WERI-Rb-1 (cell line): ENCODE measurements around the gene KCND3.

ENCODE experiments used
- DNase-seq: peaks from one replicate; pipeline ENCODE4 v3.0.0-alpha.2; 2020
- H3K27ac ChIP-seq: fragments of 250-450 bp; sonication (Bioruptor Pico); 2 replicates; pipeline ENCODE4 v1.5.1; 2020; ENCODE audit warnings: mild to moderate bottlenecking, moderate library complexity
- H3K27me3 ChIP-seq: fragments of 250-450 bp; sonication (Bioruptor Pico); 2 replicates; pipeline ENCODE4 v1.5.1; 2021; ENCODE audit warnings: mild to moderate bottlenecking, low read depth, moderate library complexity; ENCODE audit not compliant: insufficient read depth, severe bottlenecking
- H3K36me3 ChIP-seq: fragments of 250-450 bp; sonication (Bioruptor Pico); 2 replicates; pipeline ENCODE4 v1.5.1; 2020; ENCODE audit warnings: mild to moderate bottlenecking, moderate library complexity
- H3K4me3 ChIP-seq: 2 replicates; pipeline ENCODE4 v1.5.1; 2011; ENCODE audit warnings: low read depth, mild to moderate bottlenecking, control low read depth, low read length
- H3K9me3 ChIP-seq: fragments of 250-450 bp; sonication (Bioruptor Pico); 2 replicates; pipeline ENCODE4 v1.5.1; 2021; ENCODE audit warnings: mild to moderate bottlenecking, moderate library complexity; ENCODE audit not compliant: severe bottlenecking
- TF ChIP-seq, protein P1 (sequence below): IDR thresholded peaks from 2 replicates; pipeline ENCODE4 v1.5.1; 2011; ENCODE audit warnings: low read depth, mild to moderate bottlenecking, control low read depth, inconsistent platforms, low read length

Gene KCND3

DNA sequence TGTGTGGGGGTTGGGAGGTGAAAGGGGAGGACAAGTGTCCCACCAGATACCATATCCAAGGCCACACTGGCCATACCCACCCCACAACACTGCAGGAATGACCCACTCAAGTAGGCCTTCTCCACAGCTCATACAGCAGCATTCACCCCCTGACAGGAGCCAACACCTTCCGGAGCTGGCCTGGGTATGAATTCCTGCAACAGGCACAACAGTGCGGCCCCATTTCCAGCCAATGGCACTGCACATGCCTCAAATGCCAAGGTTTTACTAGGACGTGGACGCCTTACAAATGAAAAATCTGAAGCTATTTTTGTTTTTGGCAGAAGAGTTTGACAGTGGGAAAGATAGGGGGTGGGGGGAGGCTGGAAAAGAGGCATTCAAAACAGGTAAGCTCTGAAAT, 2.0 kb downstream of the KCND3 start:
- H3K27ac ChIP-seq, result no peak overlapping the region
- TF ChIP-seq, protein P1, sequence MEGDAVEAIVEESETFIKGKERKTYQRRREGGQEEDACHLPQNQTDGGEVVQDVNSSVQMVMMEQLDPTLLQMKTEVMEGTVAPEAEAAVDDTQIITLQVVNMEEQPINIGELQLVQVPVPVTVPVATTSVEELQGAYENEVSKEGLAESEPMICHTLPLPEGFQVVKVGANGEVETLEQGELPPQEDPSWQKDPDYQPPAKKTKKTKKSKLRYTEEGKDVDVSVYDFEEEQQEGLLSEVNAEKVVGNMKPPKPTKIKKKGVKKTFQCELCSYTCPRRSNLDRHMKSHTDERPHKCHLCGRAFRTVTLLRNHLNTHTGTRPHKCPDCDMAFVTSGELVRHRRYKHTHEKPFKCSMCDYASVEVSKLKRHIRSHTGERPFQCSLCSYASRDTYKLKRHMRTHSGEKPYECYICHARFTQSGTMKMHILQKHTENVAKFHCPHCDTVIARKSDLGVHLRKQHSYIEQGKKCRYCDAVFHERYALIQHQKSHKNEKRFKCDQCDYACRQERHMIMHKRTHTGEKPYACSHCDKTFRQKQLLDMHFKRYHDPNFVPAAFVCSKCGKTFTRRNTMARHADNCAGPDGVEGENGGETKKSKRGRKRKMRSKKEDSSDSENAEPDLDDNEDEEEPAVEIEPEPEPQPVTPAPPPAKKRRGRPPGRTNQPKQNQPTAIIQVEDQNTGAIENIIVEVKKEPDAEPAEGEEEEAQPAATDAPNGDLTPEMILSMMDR, result no peak
- H3K27me3 ChIP-seq, result peaks cover 45% of the 10 kb centered on the region
- H3K9me3 ChIP-seq, result no peaks in the 10 kb centered on the region
- no peak overlapping the region for H3K4me3 ChIP-seq
- H3K36me3 ChIP-seq, result no peaks in the 10 kb centered on the region
- no peak for DNase-seq

DNA sequence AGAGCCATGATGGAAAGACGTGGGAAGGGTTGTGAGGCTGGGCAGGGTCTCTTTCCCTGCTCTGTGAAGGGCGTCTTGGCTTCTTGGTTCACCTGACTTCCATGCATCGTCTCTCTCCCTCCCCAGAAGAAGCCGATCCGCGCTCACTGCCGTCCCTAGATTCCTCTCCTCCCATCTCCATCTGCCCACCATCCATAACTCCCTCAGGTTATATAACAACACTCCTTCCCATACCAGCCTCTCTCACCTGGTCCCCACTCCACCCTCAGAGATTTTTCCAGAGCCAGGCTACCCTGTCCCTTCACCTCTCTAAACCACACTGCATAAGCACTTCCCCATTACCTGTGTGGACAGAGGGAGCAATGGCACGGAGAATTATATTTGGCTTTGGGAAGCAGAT, 6.0 kb downstream of the KCND3 start:
- Histone ChIP-seq H3K36me3 (no peaks in the 10 kb centered on the region), H3K4me3 (no peak overlapping the region), H3K27ac (no peak overlapping the region), H3K27me3 (peaks cover 13% of the 10 kb centered on the region), H3K9me3 (no peaks in the 10 kb centered on the region)
- no peak for DNase-seq
- TF ChIP-seq, protein P1, result no peak

DNA sequence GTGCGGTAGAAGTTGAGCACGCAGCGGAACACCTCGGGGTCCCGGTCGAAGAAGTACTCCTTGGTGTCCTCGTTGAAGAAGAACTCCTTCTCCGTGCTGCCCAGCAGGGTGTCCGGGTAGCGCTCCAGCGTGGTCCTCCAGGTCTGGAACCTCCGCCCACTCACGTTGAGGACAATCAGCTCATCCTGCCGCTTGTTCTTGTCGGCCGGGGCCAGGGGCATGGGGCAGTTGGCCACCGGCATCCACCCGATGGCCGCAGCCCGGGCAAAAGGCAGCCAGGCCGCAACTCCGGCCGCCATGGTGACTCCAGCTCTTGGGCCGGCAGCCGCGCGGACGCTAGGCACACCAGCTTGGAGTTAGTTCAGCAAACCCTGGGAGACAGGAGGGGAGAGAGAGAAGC, 7.0 kb downstream of the KCND3 start:
- Histone ChIP-seq H3K27ac (no peak overlapping the region), H3K9me3 (no peaks in the 10 kb centered on the region), H3K27me3 (peaks cover 10% of the 10 kb centered on the region), H3K36me3 (no peaks in the 10 kb centered on the region), H3K4me3 (no peak overlapping the region)
- no peak for DNase-seq
- TF ChIP-seq, protein P1, result no peak

DNA sequence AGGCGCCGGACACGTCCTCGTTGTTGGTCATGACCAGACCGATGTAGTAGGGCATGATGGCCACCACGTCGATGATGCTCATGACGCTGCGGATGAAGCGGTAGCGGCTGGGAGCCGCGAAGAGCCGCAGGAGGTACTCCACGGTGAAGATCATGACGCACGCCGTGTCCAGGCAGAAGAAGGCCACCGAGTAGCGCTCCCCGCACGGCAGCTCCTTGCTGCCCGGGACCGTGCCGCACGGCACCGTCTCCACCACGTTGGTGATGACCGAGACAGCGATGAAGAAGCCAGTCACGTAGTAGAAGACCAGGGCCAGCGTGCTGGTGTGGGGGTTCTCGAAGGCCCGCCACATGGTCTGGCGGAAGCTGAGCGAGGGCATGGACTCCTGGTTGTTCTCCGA, 7.6 kb downstream of the KCND3 start:
- H3K27ac ChIP-seq, result no peak overlapping the region
- no peak for DNase-seq
- no peaks in the 10 kb centered on the region for H3K36me3 ChIP-seq
- no peaks in the 10 kb centered on the region for H3K9me3 ChIP-seq
- H3K4me3 ChIP-seq, result no peak overlapping the region
- TF ChIP-seq, protein P1, result no peak
- H3K27me3 ChIP-seq, result peaks cover 12% of the 10 kb centered on the region

DNA sequence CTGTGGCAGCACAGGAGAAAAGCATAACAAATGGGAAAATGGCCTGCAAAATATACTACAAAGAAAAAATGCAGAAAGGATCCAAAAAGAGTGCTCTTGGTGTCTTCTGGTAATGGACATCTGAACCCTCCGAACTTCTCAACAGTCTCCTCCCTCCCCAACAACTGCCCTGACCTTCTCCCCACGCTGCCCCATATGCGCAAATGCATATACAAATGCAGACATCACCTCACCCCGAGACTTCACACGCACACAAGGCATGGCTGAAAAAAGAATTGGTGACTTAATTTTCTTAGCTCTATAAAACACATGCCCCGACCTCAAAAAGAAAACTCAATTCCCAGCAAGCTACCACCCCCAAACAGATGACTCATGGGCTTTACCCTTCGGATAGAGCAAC, 8.4 kb downstream of the KCND3 start:
- no peak overlapping the region for H3K4me3 ChIP-seq
- TF ChIP-seq, protein P1, result no peak
- H3K27me3 ChIP-seq, result peaks cover 12% of the 10 kb centered on the region
- H3K27ac ChIP-seq, result no peak overlapping the region
- DNase-seq, result no peak
- no peaks in the 10 kb centered on the region for H3K36me3 ChIP-seq
- no peaks in the 10 kb centered on the region for H3K9me3 ChIP-seq

DNA sequence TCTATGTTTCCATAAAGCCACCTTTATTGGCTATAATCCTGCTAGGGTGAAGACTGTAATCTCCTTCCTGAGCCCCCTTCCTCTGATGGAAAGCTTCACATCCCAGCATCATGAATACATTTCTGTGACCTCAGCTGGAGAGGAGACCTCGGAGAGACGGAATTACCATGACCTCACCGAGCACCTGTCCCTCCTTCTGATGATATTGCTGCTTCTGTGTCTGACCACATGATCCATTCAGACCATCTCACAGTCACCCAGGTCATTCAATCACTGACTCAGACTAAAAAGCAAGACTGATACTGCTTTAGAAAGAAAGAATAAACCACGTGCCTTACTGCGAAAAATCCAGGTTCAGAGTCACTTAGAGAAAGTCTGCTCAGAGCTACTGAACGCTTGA, 8.8 kb downstream of the KCND3 start:
- H3K27me3 ChIP-seq, result peaks cover 12% of the 10 kb centered on the region
- H3K36me3 ChIP-seq, result no peaks in the 10 kb centered on the region
- H3K4me3 ChIP-seq, result no peak overlapping the region
- no peak for DNase-seq
- TF ChIP-seq, protein P1, result no peak
- H3K27ac ChIP-seq, result no peak overlapping the region
- H3K9me3 ChIP-seq, result no peaks in the 10 kb centered on the region
